ENCODE measurements around the gene TERT.

DNA sequence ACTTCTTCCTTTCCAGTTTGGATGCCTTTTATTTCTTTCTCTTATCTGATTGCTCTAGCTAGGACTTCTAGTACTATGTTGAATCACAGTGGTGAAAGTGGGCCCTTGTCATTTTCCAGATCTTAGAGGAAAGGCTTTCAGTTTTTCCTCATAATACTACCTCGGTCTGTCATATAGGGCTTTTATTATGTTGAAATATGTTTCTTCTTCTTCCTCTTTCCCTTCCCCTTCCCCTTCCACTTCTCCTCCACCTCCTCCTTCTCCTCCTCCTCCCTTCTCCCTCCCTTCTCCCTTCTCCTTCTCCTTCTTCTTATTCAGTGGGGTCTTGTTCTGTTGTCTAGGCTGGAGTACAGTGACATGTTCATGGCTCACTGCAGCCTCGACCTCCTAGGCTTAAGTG, 9.2 kb upstream of the TERT start:
- TF ChIP-seq, protein P1, sequence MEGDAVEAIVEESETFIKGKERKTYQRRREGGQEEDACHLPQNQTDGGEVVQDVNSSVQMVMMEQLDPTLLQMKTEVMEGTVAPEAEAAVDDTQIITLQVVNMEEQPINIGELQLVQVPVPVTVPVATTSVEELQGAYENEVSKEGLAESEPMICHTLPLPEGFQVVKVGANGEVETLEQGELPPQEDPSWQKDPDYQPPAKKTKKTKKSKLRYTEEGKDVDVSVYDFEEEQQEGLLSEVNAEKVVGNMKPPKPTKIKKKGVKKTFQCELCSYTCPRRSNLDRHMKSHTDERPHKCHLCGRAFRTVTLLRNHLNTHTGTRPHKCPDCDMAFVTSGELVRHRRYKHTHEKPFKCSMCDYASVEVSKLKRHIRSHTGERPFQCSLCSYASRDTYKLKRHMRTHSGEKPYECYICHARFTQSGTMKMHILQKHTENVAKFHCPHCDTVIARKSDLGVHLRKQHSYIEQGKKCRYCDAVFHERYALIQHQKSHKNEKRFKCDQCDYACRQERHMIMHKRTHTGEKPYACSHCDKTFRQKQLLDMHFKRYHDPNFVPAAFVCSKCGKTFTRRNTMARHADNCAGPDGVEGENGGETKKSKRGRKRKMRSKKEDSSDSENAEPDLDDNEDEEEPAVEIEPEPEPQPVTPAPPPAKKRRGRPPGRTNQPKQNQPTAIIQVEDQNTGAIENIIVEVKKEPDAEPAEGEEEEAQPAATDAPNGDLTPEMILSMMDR (IDR thresholded peaks at IDR 0.05; ENCODE audit: insufficient read depth, low read length, poor library complexity, severe bottlenecking): no peak
- no peak for TF ChIP-seq EZH2phosphoT487 (conservative IDR thresholded peaks at IDR 0.05; ENCODE audit: low read length)
